ENCODE results near the gene CTSE. TPM values are rescaled to one million over a fixed set of nuclear protein-coding genes. Genes with fewer than 3 reads are reported as not detected.

Gene CTSE
- total RNA-seq, 1 experiment from 2014 or later: 0.48 TPM

DNA sequence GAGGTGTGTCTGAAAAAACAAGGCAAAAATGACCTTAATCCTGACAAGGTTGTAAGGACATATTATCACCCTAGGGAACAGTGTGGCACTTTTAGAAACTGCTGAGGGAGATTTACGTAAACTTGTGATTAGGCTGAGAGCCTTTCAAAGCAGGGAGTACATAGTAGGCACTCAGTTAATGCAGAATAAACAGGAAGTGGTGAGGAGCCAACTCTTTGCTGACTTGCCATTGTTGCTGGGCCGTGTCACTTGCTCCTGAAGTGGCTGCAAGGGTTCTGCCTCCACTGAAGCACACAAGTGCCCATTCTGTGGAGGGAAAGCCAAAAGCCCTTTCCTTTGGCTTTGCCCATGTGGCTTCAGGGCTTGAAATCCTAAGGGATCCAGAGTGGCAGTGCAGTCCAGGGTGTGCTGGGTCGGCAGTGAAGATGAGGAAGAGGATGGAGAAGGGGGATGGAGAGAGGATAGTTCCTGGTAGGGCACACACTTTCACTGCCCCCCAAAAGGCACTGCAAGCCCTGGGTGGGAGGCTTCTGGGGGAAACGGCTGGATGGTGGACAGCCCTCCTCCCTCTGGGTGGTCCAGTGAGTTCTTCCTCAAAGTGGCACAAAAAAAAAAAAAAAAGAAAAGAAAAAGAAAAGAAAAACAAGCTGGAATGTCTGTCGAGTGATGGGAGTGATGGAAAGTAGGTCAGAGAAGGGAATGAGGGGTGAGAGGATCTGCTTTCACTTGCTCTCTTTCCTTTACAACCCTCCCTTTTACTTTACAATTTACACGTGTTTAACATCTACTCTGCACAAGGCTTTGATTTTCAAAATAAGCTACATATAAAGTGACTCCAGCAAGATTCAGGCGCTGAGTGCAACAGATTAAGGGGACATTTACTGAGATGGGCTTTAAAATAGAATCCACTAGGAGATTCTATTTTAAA, 15.6 kb upstream of the CTSE start:
- no peaks in the 10 kb centered on the region for H3K27me3 ChIP-seq (replicated peaks; ENCODE audit: control insufficient read depth, insufficient read depth, low read length)
- POLR2A ChIA-PET: interaction anchor here (0.6 kb wide), 1 partner anchor 28 kb away, joined by 3 read pairs; no protein-coding TSS in a partner anchor
- no peaks in the 10 kb centered on the region for H3K9me3 Mint-ChIP-seq (ENCODE audit: unreplicated experiment)
- CTCF ChIA-PET: no interaction called here
- H3K36me3 ChIP-seq (ENCODE audit: control insufficient read depth, insufficient read depth, low read length): no peaks in the 10 kb centered on the region
- TF ChIP-seq CTCF (IDR thresholded peaks at IDR 0.05; ENCODE audit: insufficient read depth in 1 of 2, low read depth in 1 of 2, low read length in 1 of 2, severe bottlenecking in 1 of 2, unreplicated experiment in 1 of 2): no peak
- no peaks in the 10 kb centered on the region for H3K36me3 Mint-ChIP-seq (ENCODE audit: insufficient read depth, unreplicated experiment)
- H3K4me3 ChIP-seq (ENCODE audit: low read depth, low read length): no peak overlapping the region
- H3K27me3 Mint-ChIP-seq (ENCODE audit: insufficient read depth, unreplicated experiment): peaks cover 11% of the 10 kb centered on the region
- H3K4me3 Mint-ChIP-seq (ENCODE audit: unreplicated experiment): no peak overlapping the region
- DNase-seq: no peak
- H3K9me3 ChIP-seq: no peaks in the 10 kb centered on the region
- no peaks in the 10 kb centered on the region for H3K4me1 Mint-ChIP-seq (ENCODE audit: low read depth, unreplicated experiment)
- intact Hi-C loops (cut with micrococcal nuclease; ENCODE audit: unreplicated experiment): no loop called here
- no TSS peak for BruUV-seq (replicated peaks)
- H3K27ac Mint-ChIP-seq (ENCODE audit: unreplicated experiment): no peak overlapping the region
- H3K4me1 ChIP-seq: peaks cover 5% of the 10 kb centered on the region; the same call in 1 of the 2 replicates

- H3K9me3 ChIP-seq: no peaks in the 10 kb centered on the region
- intact Hi-C loops (cut with micrococcal nuclease; ENCODE audit: unreplicated experiment): no loop called here
- BruUV-seq (replicated peaks): no TSS peak
- ChIA-PET POLR2A (no interaction called here), CTCF (interaction anchor here (1.6 kb wide), 1 partner anchor 69 kb away, joined by 6 read pairs; no protein-coding TSS in a partner anchor)
- H3K27ac Mint-ChIP-seq (ENCODE audit: unreplicated experiment): no peak overlapping the region
- H3K4me3 ChIP-seq (ENCODE audit: low read depth, low read length): no peak overlapping the region
- H3K27me3 ChIP-seq (replicated peaks; ENCODE audit: control insufficient read depth, insufficient read depth, low read length): no peaks in the 10 kb centered on the region
- H3K9me3 Mint-ChIP-seq (ENCODE audit: unreplicated experiment): no peaks in the 10 kb centered on the region
- no peak for TF ChIP-seq CTCF (IDR thresholded peaks at IDR 0.05; ENCODE audit: insufficient read depth in 1 of 2, low read depth in 1 of 2, low read length in 1 of 2, severe bottlenecking in 1 of 2, unreplicated experiment in 1 of 2)
- H3K27me3 Mint-ChIP-seq (ENCODE audit: insufficient read depth, unreplicated experiment): peaks cover 11% of the 10 kb centered on the region
- H3K36me3 ChIP-seq (ENCODE audit: control insufficient read depth, insufficient read depth, low read length): no peaks in the 10 kb centered on the region
- no peak for DNase-seq
- no peak overlapping the region for H3K4me3 Mint-ChIP-seq (ENCODE audit: unreplicated experiment)
- no peaks in the 10 kb centered on the region for H3K4me1 Mint-ChIP-seq (ENCODE audit: low read depth, unreplicated experiment)
- no peaks in the 10 kb centered on the region for H3K36me3 Mint-ChIP-seq (ENCODE audit: insufficient read depth, unreplicated experiment)
- peaks cover 5% of the 10 kb centered on the region; the same call in 1 of the 2 replicates for H3K4me1 ChIP-seq
Observed at GRCh38 chr1:206037581-206037980, 13.9 kb upstream of the CTSE start.

DNA sequence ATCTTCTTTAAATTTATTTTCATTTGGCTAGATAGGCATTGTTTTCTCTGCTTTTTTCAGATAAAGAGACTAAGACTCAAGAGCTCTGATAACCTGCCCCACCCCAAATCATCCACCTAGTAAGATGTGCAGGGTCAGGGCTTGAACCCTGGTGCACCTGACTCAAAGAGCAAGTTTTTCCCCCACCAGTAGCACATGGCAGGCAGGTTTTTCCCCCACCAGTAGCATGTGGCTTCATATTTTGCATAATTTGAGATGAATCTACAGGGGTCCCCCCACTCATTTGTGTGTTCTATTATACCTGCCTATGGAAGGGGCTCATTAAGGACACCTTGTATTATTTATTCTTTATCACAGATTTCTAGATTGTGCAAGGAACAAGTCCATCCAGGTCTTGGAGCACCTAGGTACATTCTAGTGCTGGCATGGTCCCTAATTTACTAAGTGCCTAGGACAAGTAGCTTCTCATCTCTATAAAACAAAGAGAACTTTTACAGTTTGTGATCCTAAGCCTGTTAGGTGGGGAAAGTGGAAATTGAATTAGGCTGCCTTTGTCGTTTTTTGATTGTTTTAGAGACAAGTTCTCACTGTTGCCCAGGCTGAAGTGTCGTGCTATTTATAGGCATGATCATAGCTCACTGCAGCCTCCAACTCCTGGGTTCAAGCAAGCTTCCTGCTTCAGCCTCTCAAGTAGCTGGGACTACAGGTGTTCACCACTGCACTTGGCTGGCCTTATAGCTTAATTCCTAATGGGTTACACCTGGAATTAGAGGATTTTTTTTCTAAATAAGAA, 13.2 kb upstream of the CTSE start:
- Mint-ChIP-seq H3K9me3 (ENCODE audit: unreplicated experiment) (no peaks in the 10 kb centered on the region), H3K27ac (ENCODE audit: unreplicated experiment) (no peak overlapping the region), H3K4me3 (ENCODE audit: unreplicated experiment) (no peak overlapping the region), H3K4me1 (ENCODE audit: low read depth, unreplicated experiment) (no peaks in the 10 kb centered on the region), H3K36me3 (ENCODE audit: insufficient read depth, unreplicated experiment) (no peaks in the 10 kb centered on the region), H3K27me3 (ENCODE audit: insufficient read depth, unreplicated experiment) (peaks cover 11% of the 10 kb centered on the region)
- POLR2A ChIA-PET: no interaction called here
- H3K4me1 ChIP-seq: peaks cover 5% of the 10 kb centered on the region; the same call in 1 of the 2 replicates
- BruUV-seq (replicated peaks): no TSS peak
- H3K4me3 ChIP-seq (ENCODE audit: low read depth, low read length): no peak overlapping the region
- no peak for TF ChIP-seq CTCF (IDR thresholded peaks at IDR 0.05; ENCODE audit: insufficient read depth in 1 of 2, low read depth in 1 of 2, low read length in 1 of 2, severe bottlenecking in 1 of 2, unreplicated experiment in 1 of 2)
- CTCF ChIA-PET: interaction anchor here (0.6 to 1.6 kb wide), 2 partner anchors 70 to 438 kb away, joined by 6 to 9 read pairs; no protein-coding TSS in a partner anchor
- intact Hi-C loops (cut with micrococcal nuclease; ENCODE audit: unreplicated experiment): no loop called here
- no peak for DNase-seq
- H3K27me3 ChIP-seq (replicated peaks; ENCODE audit: control insufficient read depth, insufficient read depth, low read length): no peaks in the 10 kb centered on the region
- no peaks in the 10 kb centered on the region for H3K9me3 ChIP-seq
- no peaks in the 10 kb centered on the region for H3K36me3 ChIP-seq (ENCODE audit: control insufficient read depth, insufficient read depth, low read length)

Measured in Caco-2 (cell line).